Stimulated activated naive CD4-positive, alpha-beta T cell (primary cell): ENCODE data around the gene RILPL1.
"Not testable (repeated sequence)": the region's sequence is repeated elsewhere in the genome, so short reads cannot be mapped to it uniquely, and the experiment has no call there.

Source experiments
- DNase-seq, 6 experiments: peaks; one replicate each; lab custom pipeline; 2025; lab: John Stamatoyannopoulos, UW

The RILPL1 gene

GRCh38 chr12:123494124-123494851, 39.2 kb downstream of the RILPL1 start:
- DNase-seq = no peak

- DNase-seq = not testable (repeated sequence)
These were observed 41.0 kb downstream of the RILPL1 start for GRCh38 chr12:123492339-123493039.

GRCh38 chr12:123491481-123491880, 42.0 kb downstream of the RILPL1 start:
- DNase-seq = no peak

- no peak for DNase-seq
These were observed 42.5 kb downstream of the RILPL1 start for GRCh38 chr12:123491056-123491455.

GRCh38 chr12:123490089-123490488, 43.4 kb downstream of the RILPL1 start:
- no peak for DNase-seq

GRCh38 chr12:123489580-123489979, 43.9 kb downstream of the RILPL1 start:
- no peak for DNase-seq

GRCh38 chr12:123488539-123489230, 44.8 kb downstream of the RILPL1 start:
- no peak for DNase-seq

GRCh38 chr12:123487428-123487827, 46.1 kb downstream of the RILPL1 start:
- DNase-seq = no peak

- no peak for DNase-seq
These were observed 47.8 kb downstream of the RILPL1 start for GRCh38 chr12:123485756-123486155.

- DNase-seq = no peak
These were observed 49.8 kb downstream of the RILPL1 start for GRCh38 chr12:123483602-123484248.

GRCh38 chr12:123482876-123483275, 50.6 kb downstream of the RILPL1 start:
- no peak for DNase-seq

GRCh38 chr12:123481251-123481650, 52.3 kb downstream of the RILPL1 start:
- DNase-seq = not testable (repeated sequence)

- peak in 1 of 6 experiments; percentile 5 for DNase-seq
These were observed 53.9 kb downstream of the RILPL1 start for GRCh38 chr12:123479442-123480180.

GRCh38 chr12:123478762-123479161, 54.8 kb downstream of the RILPL1 start:
- no peak for DNase-seq

- DNase-seq = no peak
These were observed 55.5 kb downstream of the RILPL1 start for GRCh38 chr12:123478069-123478468.

GRCh38 chr12:123475246-123475703, 58.2 kb downstream of the RILPL1 start:
- peak in 1 of 6 experiments; percentile 38 for DNase-seq

GRCh38 chr12:123474485-123475245, 58.9 kb downstream of the RILPL1 start:
- DNase-seq = peak in 3 of 6 experiments; percentile 53 to 62 (median 60)

- DNase-seq = no peak
These were observed 61.1 kb downstream of the RILPL1 start for GRCh38 chr12:123472438-123472849.

GRCh38 chr12:123471374-123472068, 62.0 kb downstream of the RILPL1 start:
- DNase-seq = no peak

GRCh38 chr12:123469978-123470377, 63.5 kb downstream of the RILPL1 start:
- no peak for DNase-seq
